GM12878 (cell line): ENCODE data around the gene ENDOG.

ENCODE experiments used
- ATF3 ChIP-seq: IDR thresholded peaks from 2 replicates; pipeline ENCODE4 v1.6.1; 2011; ENCODE audit warnings: low read depth, mild to moderate bottlenecking, low read length, moderate library complexity, borderline replicate concordance; ENCODE audit errors: extremely low read depth
- CEBPB ChIP-seq, 2 experiments: fragments of 150-350 bp in 1 of 2; IDR thresholded peaks; 2 replicates each; pipeline ENCODE4 v1.6.1; 2012 to 2014; ENCODE audit warnings: low read depth in 2 of 2, low read length in 2 of 2, borderline replicate concordance in 1 of 2, inconsistent platforms in 1 of 2
- CTCF ChIP-seq, 3 experiments: IDR thresholded peaks in 2 of 3; conservative IDR thresholded peaks in 1 of 3; 2 replicates each; pipeline ENCODE4 v1.5.1; 2011; ENCODE audit warnings: low read depth in 3 of 3, low read length in 3 of 3, mild to moderate bottlenecking in 3 of 3, control low read depth in 2 of 3, moderate library complexity in 2 of 3, inconsistent platforms in 1 of 3, mixed read lengths in 1 of 3; ENCODE audit not compliant: control insufficient read depth in 2 of 3, insufficient read depth in 1 of 3; ENCODE audit errors: extremely low read depth in 1 of 3
- EP300 ChIP-seq, 2 experiments: fragments of 150-350 bp in 1 of 2; IDR thresholded peaks; 2 replicates each; pipeline ENCODE4 v1.6.1; 2011 to 2012; ENCODE audit warnings: low read depth in 2 of 2, low read length in 2 of 2, borderline replicate concordance in 1 of 2, improper control_type of control experiment in 1 of 2, inconsistent platforms in 1 of 2; ENCODE audit not compliant: control insufficient read depth in 1 of 2
- RAD51 ChIP-seq: fragments of 450-650 bp; IDR thresholded peaks from 2 replicates; pipeline ENCODE4 v1.6.1; 2016; ENCODE audit warnings: moderate library complexity, mild to moderate bottlenecking, inconsistent platforms
- TARDBP ChIP-seq: IDR thresholded peaks from 2 replicates; pipeline ENCODE4 v1.6.1; 2016; ENCODE audit warnings: borderline replicate concordance
- USF2 ChIP-seq: IDR thresholded peaks from 2 replicates; pipeline ENCODE4 v1.6.1; 2011; ENCODE audit warnings: low read depth, low read length, improper control_type of control experiment, borderline replicate concordance
- YY1 ChIP-seq: IDR thresholded peaks from 2 replicates; pipeline ENCODE4 v1.6.1; 2011; ENCODE audit warnings: low read depth, mild to moderate bottlenecking, low read length
- ZBTB11 ChIP-seq: fragments of 450-650 bp; formaldehyde crosslinking; IDR thresholded peaks from 2 replicates; pipeline ENCODE4 v1.5.0; 2022; ENCODE audit warnings: mild to moderate bottlenecking, missing genetic modification characterization
- ZBTB33 ChIP-seq: fragments of 450-650 bp; IDR thresholded peaks from 2 replicates; pipeline ENCODE4 v1.6.1; 2017; ENCODE audit warnings: mild to moderate bottlenecking
- ZNF274 ChIP-seq: IDR thresholded peaks from one replicate; pipeline ENCODE4 v1.8.0; 2011; ENCODE audit not compliant: insufficient read length, insufficient read depth
- TF ChIP-seq, protein P1 (sequence below): fragments of 450-650 bp; IDR thresholded peaks from 2 replicates; pipeline ENCODE4 v1.6.1; 2017; ENCODE audit warnings: mild to moderate bottlenecking, low read depth, inconsistent platforms; ENCODE audit not compliant: poor library complexity, severe bottlenecking

DNA sequence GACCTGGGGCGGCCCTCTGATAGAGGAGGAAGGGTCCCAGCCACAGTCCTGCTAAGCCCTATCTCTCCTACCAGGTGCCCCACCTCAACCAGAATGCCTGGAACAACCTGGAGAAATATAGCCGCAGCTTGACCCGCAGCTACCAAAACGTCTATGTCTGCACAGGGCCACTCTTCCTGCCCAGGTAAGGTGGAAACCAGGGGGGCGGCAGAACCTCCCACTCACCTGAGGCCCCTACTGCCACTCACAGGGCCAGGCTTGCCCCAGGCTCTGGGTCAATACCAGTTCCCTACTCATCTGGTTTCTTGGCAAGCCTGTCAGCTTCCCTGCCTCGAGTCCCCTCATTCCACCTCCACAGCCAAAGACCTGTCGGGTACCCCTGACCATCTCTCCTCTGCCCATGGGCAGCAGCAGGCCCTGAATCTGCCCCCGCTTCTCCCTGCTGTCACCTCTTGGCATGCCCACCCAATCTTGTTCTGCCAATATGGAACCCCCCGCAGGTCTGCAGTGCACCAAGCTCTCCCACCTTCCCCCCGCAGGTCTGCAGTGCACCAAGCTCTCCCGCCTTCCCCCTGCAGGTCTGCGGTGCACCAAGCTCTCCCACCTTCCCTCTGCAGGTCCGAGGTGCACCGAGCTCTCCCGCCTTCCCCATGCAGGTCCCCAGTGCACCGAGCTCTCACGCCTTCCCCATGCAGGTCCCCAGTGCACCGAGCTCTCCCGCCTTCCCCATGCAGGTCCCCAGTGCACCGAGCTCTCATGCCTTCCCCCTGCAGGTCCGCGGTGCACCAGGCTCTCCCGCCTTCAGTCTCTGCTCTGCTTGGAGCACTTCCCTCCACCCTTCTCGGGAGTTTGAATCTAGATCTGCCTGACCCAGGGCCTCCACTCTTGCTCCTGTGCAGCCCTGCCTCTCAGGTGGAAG is 2.6 kb downstream of the ENDOG start:
- TF ChIP-seq CTCF (IDR thresholded peaks at IDR 0.05 in 2 of 3, conservative IDR thresholded peaks at IDR 0.05 in 1 of 3; ENCODE audit: control insufficient read depth in 2 of 3, extremely low read depth in 1 of 3, insufficient read depth in 1 of 3, low read depth in 3 of 3, low read length in 3 of 3) (no peak), EP300 (IDR thresholded peaks at IDR 0.05; ENCODE audit: borderline replicate concordance in 1 of 2, control insufficient read depth in 1 of 2, low read depth in 2 of 2, low read length in 2 of 2) (no peak), ZBTB33 (no peak), RAD51 (no peak), ATF3 (no peak), USF2 (no peak), TARDBP (no peak), YY1 (no peak), ZBTB11 (CRISPR knock-in tag) (no peak), ZNF274 (no peak), CEBPB (IDR thresholded peaks at IDR 0.05; ENCODE audit: borderline replicate concordance in 1 of 2, low read depth in 2 of 2, low read length in 2 of 2) (no peak)
- TF ChIP-seq, protein P1, sequence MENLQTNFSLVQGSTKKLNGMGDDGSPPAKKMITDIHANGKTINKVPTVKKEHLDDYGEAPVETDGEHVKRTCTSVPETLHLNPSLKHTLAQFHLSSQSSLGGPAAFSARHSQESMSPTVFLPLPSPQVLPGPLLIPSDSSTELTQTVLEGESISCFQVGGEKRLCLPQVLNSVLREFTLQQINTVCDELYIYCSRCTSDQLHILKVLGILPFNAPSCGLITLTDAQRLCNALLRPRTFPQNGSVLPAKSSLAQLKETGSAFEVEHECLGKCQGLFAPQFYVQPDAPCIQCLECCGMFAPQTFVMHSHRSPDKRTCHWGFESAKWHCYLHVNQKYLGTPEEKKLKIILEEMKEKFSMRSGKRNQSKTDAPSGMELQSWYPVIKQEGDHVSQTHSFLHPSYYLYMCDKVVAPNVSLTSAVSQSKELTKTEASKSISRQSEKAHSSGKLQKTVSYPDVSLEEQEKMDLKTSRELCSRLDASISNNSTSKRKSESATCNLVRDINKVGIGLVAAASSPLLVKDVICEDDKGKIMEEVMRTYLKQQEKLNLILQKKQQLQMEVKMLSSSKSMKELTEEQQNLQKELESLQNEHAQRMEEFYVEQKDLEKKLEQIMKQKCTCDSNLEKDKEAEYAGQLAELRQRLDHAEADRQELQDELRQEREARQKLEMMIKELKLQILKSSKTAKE: no peak
